Activated T-cell treated with anti-CD3 and anti-CD28 coated beads, Interleukin-2, amount 50 U/mL, for 1 hour (primary cell): Measurements from ENCODE around the gene CHRM4.

Experiments
- DNase-seq: peaks from one replicate; pipeline ENCODE4 v3.0.0-alpha.2; 2020

Gene CHRM4

DNA sequence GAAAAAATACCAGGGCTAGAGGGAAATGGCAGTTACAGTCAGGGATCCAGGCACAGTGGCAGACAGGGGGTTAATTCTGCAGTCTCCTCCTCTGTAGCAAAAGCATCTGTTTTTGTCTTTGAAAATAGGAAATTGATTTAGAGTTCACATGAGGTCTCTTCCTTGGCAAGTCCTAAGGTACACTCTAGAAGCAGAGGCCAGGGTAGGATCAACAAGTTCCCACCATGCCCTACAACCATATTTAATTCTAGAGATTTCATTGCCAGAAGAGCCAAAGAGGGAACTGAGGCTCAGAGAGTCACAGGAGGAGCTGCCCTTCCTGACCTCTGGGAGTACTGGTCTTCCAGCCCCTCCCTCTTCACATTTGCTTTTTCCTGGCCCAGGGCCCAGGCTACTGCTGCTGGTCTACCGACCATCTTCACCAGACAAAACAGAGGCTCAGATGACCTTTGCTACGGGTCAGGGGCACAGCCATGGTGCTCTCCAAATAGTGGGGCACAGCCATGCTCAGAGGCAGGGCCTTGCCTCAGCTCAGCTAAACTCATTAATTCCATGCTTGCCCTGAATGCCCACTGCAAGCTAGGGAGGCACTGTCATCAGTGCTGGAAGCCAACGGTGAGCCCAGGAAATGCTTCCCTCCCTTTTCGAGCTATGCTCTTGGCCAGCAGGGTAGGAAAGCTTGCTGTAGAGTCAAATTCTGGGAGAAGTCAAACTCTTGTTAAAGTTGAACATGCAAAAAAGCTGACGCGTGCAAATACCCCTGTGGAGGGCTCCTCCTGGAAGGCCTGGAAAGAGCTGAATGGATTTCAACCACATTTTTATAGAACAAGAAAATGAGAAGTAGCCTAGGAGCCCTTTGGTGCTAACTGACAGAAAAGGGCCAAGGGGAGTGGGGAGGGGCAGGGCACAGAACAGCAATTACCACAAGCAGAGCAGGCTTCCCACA lies 11.7 kb upstream of the CHRM4 start:
- no peak for DNase-seq

GRCh38 chr11:46397526-46397925 lies 6.0 kb upstream of the CHRM4 start:
- DNase-seq = no peak

DNA sequence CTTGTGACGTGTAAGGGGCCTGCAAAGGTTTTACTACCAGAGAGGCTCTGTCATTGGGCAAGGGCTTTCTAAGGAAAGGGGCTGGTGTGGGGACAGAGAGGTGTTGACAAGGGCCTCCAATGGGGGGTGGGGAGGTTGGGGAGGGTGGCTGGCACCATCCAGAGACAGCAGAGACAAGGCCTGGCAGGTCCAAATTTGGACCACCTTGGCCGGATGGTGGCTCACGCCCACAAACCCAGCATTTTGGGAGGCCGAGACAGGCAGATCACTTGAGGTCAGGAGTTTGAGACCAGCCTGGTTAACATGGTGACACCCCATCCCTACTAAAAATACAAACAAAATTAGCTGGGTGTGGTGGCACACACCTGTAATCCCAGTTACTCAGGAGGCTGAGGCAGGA lies 2.2 kb upstream of the CHRM4 start:
- no peak for DNase-seq

DNA sequence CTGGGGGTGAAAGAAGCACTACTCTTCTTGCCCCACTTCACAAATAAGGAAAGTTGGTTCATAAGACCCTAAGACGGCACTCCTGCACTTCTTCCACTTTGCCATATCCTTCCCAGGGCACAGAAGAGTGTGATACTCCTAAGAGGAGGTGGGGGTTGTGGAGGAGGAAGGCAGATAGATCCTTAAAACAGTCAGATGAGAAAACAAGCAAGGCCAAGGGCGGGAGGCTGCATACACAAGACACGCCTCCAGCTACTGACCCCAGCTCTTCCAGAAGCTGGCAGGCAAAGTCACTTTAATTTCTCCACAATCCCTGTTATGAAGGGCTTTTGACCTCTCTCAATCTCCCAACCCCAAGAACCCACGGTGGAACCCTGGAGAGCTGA lies 1.6 kb upstream of the CHRM4 start:
- no peak for DNase-seq

DNA sequence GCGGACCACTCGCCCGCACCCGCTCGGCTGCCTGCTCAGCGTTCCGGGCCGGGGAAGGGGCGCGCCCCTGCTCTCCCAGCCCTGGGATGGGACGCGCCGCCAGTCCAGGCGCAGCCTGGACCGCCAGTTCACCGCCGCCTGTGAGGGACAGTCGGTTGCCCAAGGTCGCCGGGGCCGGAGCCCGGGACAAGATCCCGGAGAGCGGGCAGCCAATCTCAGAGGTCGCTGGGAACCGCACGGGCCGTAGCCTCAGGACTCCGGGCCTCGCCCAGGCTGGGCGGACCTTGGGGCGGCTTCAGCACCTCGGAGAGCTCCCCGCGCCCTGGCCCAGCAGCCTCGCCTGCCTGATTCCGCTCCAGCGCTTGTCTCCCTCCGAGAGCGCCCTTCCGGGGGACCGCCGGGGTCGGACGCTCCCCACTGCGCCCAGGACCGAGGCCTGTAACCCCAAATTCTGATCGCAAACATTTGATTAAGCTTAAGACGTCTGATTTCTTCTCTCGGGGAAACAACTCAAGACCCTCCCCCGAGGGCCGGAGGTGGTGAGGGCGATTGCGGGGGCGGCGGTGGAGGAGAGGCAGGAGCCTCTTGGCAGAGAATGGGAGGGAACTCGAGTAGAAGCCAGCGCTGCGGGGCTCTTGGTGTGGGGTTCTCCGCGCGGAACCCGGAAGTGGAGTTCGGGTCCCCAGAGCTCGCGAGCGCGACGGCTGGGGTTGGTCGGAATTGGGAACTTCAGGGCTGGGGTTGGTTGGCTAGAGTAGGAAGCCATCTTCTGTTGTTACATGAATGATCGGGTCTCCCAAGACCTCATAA lies 1.1 kb upstream of the CHRM4 start:
- DNase-seq = peak; percentile 82

GRCh38 chr11:46391186-46391577 lies 394 bp downstream of the CHRM4 start:
- no peak for DNase-seq

- no peak for DNase-seq
Measured at GRCh38 chr11:46390331-46391171, 1.0 kb downstream of the CHRM4 start.

GRCh38 chr11:46389450-46390330 lies 1.9 kb downstream of the CHRM4 start:
- DNase-seq = peak; percentile 55

- no peak for DNase-seq
Measured at GRCh38 chr11:46388619-46389449, 2.7 kb downstream of the CHRM4 start.

DNA sequence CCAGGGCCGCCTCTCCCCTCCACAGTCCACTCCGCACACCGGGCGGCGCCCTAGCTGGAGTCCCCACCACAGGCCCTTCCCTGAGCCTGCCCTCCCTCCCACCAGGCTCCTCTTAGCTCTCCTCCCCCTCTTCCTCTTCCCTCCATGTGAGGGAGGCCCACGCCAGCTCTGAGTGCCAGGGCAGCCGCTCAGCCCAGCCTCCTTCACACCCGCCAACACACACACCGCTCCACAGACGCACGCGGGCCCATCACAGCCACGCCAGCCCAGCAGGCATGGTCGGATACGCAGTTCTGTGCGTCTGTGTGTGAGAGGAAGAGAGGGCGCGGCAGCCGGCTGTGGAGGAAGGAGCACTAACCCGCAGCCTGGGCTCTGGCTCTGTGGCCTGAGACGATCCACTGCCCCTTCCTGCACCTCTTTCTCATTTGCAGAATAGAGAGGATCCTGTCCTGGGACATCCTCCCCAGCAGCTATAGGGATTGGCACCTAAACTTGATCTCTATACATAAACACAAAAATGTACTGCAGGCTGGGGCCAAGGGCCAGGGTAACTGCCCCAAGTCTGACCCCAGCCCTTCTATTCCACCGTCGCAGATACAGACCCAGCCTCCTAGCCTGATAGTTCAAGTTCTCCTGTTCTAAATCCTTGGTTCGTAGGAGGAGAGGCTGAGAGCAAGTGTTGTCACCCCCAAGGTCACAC lies 3.5 kb downstream of the CHRM4 start:
- no peak for DNase-seq

- no peak for DNase-seq
Measured at GRCh38 chr11:46387456-46387855, 4.1 kb downstream of the CHRM4 start.

GRCh38 chr11:46386674-46387073 lies 4.9 kb downstream of the CHRM4 start:
- no peak for DNase-seq

- DNase-seq = no peak
Measured at GRCh38 chr11:46386005-46386578, 5.5 kb downstream of the CHRM4 start.

DNA sequence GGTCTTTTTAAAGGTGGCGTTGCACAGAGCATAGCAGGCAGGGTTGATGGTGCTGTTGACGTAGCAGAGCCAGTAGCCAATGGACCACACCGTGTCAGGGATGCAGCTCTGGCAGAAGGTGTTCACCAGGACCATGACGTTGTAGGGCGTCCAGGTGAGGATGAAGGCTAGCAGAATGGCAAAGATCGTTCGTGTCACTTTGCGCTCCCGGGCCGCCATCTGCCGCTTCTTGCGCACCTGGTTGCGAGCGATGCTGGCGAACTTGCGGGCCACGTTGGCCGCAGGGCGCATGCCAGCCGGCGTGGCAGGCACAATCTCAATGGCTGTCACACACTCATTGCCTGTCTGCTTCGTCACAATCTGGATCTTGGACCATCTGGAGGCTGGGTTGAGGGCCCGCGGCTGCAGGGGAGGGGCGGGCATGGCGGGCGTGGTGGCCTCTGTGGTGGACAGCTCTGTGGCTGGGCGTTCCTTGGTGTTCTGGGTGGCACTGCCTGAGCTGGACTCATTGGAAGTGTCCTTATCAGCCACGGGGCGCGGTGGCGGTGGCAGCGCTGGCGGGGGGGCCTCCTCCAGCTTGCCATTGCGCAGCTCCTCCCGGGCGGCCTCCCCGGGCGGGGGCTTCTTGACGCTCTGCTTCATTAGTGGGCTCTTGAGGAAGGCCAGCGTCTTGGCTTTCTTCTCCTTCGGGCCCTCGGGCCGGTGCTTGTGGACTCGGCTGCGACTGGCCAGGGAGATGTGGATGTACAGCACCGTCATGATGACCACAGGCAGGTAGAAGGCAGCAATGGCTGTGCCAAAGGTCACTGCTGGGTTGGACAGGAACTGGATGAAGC lies 6.2 kb downstream of the CHRM4 start:
- no peak for DNase-seq

DNA sequence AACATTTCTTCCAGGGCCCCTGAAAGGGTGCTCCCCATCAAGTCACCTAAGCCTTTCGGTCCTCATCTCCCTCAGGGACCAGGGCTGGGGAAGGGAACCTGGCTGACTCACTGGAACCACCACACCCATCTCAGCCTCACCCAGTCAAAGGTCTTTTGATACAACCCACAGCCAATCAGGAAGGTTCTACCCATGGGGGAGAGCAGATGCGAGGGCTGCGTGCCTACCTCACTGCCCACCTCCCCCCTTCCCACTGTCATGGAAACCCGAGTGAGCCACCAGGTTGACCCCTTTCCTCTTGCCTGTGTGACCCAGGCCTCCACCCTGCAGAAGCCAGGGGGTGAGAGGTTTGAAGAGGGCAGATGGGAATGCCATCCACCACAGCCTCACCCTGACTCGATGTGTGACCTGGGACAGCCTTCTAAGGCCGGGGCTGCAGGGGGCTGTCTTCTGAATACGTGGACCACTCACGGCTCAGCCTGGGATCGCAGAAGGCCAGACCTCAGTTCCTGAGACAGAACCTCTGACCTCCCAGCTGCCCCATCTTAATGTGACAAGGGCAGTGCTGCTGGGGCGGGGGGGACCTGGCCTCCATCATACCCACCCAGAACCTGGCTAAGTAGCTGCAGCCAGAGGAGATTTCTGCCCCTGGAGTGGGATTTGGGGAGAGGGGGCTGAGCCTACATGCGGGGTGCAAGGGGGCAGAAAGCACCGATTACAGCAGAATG lies 7.4 kb downstream of the CHRM4 start:
- DNase-seq = no peak

DNA sequence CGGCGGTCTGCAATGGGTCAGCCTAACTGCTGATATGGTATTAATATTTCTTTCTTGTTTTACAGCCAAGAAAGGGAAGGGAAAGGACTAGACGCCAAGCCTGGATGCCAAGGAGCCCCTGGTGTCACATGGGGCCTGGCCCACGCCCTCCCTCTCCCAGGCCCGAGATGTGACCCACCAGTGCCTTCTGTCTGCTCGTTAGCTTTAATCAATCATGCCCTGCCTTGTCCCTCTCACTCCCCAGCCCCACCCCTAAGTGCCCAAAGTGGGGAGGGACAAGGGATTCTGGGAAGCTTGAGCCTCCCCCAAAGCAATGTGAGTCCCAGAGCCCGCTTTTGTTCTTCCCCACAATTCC lies 8.2 kb downstream of the CHRM4 start:
- DNase-seq = no peak

- DNase-seq = no peak
Measured at GRCh38 chr11:46382646-46383403, 8.8 kb downstream of the CHRM4 start.
